ENCODE data around the gene PPA1.

DNA sequence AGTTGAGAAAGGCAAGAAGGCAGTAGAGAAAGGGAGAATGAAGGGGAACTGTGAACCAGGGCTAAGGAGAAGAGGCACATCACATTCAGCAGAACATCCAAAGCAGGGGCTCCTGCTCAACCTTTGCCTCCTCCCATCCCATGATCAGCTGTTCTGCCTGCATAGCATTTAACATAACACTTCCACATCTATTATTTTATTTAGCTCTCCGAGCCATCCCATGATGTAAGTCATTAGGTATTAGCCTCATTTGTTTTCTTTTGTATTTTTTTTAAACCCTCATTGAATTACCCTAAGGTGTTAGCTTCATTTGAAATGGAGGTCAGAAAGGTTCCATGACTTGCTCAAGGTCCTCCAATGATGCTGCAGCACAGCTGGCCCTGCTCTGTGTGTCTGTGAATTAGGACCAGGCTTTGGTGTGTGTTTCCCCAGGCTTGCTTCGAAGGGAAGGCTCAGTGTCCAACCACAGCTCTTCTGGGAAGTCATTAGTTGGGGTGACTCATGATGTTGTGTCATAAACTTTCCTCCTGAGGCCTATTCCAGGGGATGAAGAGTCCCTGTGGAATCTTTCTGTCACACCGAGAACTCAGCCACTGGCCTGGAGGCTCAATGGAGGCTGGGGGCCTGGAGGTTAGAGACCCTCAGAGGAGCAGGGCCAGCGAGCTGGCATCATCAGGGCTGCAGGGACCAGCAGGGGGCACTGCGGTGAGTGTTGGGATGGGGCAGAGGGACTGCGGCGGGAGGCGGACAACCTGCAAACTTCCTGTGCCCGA, 34.1 kb upstream of the PPA1 start:
- TF ChIP-seq, protein P1, sequence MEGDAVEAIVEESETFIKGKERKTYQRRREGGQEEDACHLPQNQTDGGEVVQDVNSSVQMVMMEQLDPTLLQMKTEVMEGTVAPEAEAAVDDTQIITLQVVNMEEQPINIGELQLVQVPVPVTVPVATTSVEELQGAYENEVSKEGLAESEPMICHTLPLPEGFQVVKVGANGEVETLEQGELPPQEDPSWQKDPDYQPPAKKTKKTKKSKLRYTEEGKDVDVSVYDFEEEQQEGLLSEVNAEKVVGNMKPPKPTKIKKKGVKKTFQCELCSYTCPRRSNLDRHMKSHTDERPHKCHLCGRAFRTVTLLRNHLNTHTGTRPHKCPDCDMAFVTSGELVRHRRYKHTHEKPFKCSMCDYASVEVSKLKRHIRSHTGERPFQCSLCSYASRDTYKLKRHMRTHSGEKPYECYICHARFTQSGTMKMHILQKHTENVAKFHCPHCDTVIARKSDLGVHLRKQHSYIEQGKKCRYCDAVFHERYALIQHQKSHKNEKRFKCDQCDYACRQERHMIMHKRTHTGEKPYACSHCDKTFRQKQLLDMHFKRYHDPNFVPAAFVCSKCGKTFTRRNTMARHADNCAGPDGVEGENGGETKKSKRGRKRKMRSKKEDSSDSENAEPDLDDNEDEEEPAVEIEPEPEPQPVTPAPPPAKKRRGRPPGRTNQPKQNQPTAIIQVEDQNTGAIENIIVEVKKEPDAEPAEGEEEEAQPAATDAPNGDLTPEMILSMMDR (IDR thresholded peaks at IDR 0.05), result peak; percentile 32
- TF ChIP-seq ZFX (IDR thresholded peaks at IDR 0.05; ENCODE audit: borderline replicate concordance), result no peak
